Right lobe of liver (tissue), 6 donors: ENCODE data around the gene C2orf69. TPM values are rescaled to one million over a fixed set of nuclear protein-coding genes. Genes with fewer than 3 reads are reported as not detected.
A peak's percentile ranks its signal among the peaks of the same experiment; 100 is the strongest.

Experiments
- ATAC-seq, 4 donors: fragments of 200-7000 bp; cut with Tn5 transposase; one replicate each; pipeline ENCODE4 v1.9.1; 2020; ENCODE audit warnings: mild to moderate bottlenecking in 4 of 4, moderate library complexity in 4 of 4
- DNase-seq, 3 donors: peaks; one replicate each; pipeline ENCODE4 v3.0.0-alpha.2; 2020
- H3K27ac ChIP-seq, 3 donors: fragments of 200-600 bp; one replicate each; pipeline ENCODE4 v1.8.0; 2022
- H3K27me3 ChIP-seq, 2 donors: fragments of 200-600 bp; one replicate each; pipeline ENCODE4 v1.8.0; 2022
- H3K36me3 ChIP-seq, 4 donors: fragments of 200-600 bp; sonication (generic) in 1 of 4; one replicate each; pipeline versions ENCODE4 v1.5.1 to v1.8.0; 2017 to 2022; ENCODE audit warnings: control low read depth in 1 of 4
- H3K4me1 ChIP-seq, 4 donors: fragments of 200-600 bp; sonication (generic) in 1 of 4; one replicate each; pipeline versions ENCODE4 v1.5.1 to v1.8.0; 2017 to 2022; ENCODE audit warnings: control low read depth in 1 of 4
- H3K4me3 ChIP-seq, 3 donors: fragments of 200-600 bp; one replicate each; pipeline ENCODE4 v1.8.0; 2022
- H3K9me3 ChIP-seq, 4 donors: fragments of 200-600 bp; sonication (generic) in 1 of 4; one replicate each; pipeline versions ENCODE4 v1.5.1 to v1.8.0; 2017 to 2022; ENCODE audit warnings: control low read depth in 1 of 4
- POLR2A ChIP-seq: fragments of 450-650 bp; IDR thresholded peaks from one replicate; pipeline ENCODE4 v1.6.1; 2017; ENCODE audit warnings: antibody characterized with exemption, mild to moderate bottlenecking
- WGBS: methylation state at CpG from one replicate; pipeline ENCODE4 v1.1.6; 2018; ENCODE audit warnings: low coverage, low lambda C conversion rate; ENCODE audit not compliant: insufficient coverage; ENCODE audit errors: missing lambda C conversion rate; 5-methylcytosine and 5-hydroxymethylcytosine counted together
- intact Hi-C, 2 donors: fragments of 100-400 bp; cut with DNase I; formaldehyde crosslinking; loops; one replicate each; pipeline versions ENCODE4 v1.11.2 to v1.14.1; 2022
- total RNA-seq, 6 experiments: library from RNA; depleted of rRNA in 2 of 6; stranded (reverse); fragments of >200 nt in 2 of 6; fragmentation: NEBNext Ultra II Directional in 3 of 6; extraction: Animal tissue kit (Norgen Biotek cat#: 25700) in 3 of 6; gene quantifications; one replicate each; pipeline versions ENCODE4 v1.1.0 to v1.2.4, GENCODE V29; 2016 to 2023
- TF ChIP-seq, protein P1 (sequence below), 4 donors: fragments of 200-600 bp in 3 of 4; fragments of 450-650 bp in 1 of 4; IDR thresholded peaks; one replicate each; pipeline versions ENCODE4 v1.5.1 to v1.8.0; 2016 to 2022; ENCODE audit warnings: antibody characterized with exemption in 4 of 4, mild to moderate bottlenecking in 2 of 4
- donor health status: DM: no; HTN: yes; CAD: no.
- donor health status: DM: no; HTN: no; CAD: no.
- donor health status: DM: no; HTN: no; CAD: no.
- donor health status: DM: no; HTN: yes; CAD: no.
- donor health status: DM: no; HTN: yes; CAD: no.

C2orf69 gene
- total RNA-seq, 6 experiments from 2014 or later: 5.8 to 7.9 (median 6.9) TPM

DNA sequence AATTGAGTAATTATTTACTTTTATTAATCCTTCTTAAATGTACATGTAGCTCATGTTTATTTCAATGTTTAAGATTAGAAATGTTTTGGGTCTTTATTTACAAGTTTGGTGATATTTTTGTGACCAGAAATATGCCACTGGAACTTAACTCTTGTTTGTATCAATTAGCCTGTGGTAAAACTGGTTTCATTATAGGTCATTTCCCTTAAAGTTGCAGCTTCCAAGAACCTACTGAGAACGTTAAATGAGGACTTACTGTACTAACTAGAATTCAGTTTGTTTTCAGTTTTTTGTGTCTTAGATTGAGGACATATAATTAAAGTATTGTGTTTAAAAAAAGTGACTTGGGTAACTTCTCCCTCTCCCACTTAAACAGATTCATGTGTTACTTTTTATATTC lies 39.9 kb downstream of the C2orf69 start:
- H3K4me3 ChIP-seq: no peak overlapping the region

DNA sequence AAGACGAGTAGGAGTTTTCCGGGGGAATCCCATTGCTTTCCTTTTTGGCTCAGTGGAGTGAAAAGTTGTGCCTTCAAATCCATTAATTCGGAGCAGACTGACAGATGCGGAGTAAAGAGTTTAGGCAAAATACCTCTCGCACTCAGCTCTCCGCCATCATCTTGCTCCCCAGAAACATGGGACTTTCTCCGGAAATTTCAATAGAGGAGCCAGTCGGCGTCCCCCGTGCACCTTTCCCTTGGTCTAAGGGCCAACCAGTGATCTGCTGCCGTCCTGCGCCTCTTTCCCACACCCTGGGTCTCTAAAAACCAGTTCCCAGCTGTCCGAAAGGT lies 43.9 kb downstream of the C2orf69 start:
- Histone ChIP-seq H3K27ac (peak overlapping the region; percentile 87 to 93 (median 89)), H3K4me3 (peak overlapping the region; percentile 89 to 98 (median 94)), H3K9me3 (no peaks in the 10 kb centered on the region), H3K27me3 (no peaks in the 10 kb centered on the region), H3K4me1 (peaks cover 0 to 23% (median 7%) of the 10 kb centered on the region in 4 donors), H3K36me3 (peaks cover 0 to 17% (median 2%) of the 10 kb centered on the region in 4 donors)
- ATAC-seq (peak; percentile 56 to 71 (median 60)), DNase-seq (no peak)
- TF ChIP-seq, protein P1, sequence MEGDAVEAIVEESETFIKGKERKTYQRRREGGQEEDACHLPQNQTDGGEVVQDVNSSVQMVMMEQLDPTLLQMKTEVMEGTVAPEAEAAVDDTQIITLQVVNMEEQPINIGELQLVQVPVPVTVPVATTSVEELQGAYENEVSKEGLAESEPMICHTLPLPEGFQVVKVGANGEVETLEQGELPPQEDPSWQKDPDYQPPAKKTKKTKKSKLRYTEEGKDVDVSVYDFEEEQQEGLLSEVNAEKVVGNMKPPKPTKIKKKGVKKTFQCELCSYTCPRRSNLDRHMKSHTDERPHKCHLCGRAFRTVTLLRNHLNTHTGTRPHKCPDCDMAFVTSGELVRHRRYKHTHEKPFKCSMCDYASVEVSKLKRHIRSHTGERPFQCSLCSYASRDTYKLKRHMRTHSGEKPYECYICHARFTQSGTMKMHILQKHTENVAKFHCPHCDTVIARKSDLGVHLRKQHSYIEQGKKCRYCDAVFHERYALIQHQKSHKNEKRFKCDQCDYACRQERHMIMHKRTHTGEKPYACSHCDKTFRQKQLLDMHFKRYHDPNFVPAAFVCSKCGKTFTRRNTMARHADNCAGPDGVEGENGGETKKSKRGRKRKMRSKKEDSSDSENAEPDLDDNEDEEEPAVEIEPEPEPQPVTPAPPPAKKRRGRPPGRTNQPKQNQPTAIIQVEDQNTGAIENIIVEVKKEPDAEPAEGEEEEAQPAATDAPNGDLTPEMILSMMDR (IDR thresholded peaks at IDR 0.05): no peak
- TF ChIP-seq POLR2A: no peak
- WGBS: 0% methylated on average over 11 of the region's 13 CpGs
- intact Hi-C loops: no loop called here

More for the DNA sequence above, 39.9 kb downstream of the C2orf69 start:
- Histone ChIP-seq H3K27ac (no peak overlapping the region), H3K9me3 (no peaks in the 10 kb centered on the region), H3K27me3 (no peaks in the 10 kb centered on the region), H3K36me3 (peaks cover 0 to 26% (median 0%) of the 10 kb centered on the region in 4 donors), H3K4me1 (peaks cover 0 to 10% (median 4%) of the 10 kb centered on the region in 4 donors)
- WGBS: 44% methylated on average over 1 of the region's 1 CpG
- DNase-seq (no peak), ATAC-seq (no peak)
- no peak for TF ChIP-seq POLR2A
- TF ChIP-seq, protein P1 (IDR thresholded peaks at IDR 0.05): no peak
- intact Hi-C loops: no loop called here

DNA sequence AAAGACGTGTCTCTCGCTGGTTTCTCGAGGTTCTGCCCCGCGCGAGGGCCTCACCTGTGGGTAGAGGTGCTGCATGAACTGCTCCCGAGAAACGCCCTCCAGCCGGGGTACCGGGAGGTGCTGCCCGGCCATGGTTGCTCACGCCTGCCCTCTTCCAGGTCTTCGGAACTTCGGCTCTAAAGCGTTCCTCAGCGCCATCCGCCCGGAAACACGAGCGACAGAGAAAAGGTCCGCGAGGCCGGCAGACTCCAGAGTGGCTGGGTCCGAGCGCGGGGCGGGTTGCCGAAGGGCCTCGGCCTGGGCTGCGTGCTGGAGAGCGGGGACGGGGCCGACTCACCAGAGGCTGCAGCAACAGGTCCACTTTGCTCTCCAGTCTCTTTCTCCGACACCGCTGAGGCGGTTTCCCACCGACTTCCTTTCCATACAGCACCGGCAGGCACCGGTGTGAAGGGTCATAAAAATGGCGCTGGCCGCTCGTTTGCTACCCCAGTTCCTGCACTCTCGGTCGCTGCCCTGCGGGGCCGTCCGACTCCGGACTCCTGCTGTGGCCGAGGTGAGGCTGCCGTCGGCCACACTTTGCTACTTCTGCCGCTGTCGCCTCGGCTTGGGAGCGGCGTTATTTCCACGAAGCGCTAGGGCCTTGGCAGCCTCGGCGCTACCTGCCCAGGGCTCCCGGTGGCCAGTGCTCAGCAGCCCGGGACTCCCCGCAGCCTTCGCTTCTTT lies 44.4 kb downstream of the C2orf69 start, which contains the start of the genes MAIP1 and TYW5:
Gene MAIP1 (plus strand): TSS at position 244 of the 723 bp plus-strand sequence. CDS start 217 bp downstream, at position 461.
Gene TYW5 (minus strand): TSS at position 153 of the 723 bp plus-strand sequence. CDS start 21 bp downstream, at position 132.
- Histone ChIP-seq H3K27ac (peak within 1 kb of the TSS; percentile 87 to 93 (median 89)), H3K9me3 (no peaks in the 10 kb centered on the region), H3K27me3 (no peaks in the 10 kb centered on the region), H3K4me1 (peaks cover 0 to 23% (median 7%) of the 10 kb centered on the region in 4 donors), H3K36me3 (peaks cover 0 to 22% (median 5%) of the 10 kb centered on the region in 4 donors), H3K4me3 (peak within 1 kb of the TSS; percentile 89 to 98 (median 94))
- intact Hi-C loops: no loop called here
- TF ChIP-seq POLR2A: peak; percentile 88
- TF ChIP-seq, protein P1 (IDR thresholded peaks at IDR 0.05): peak in 2 of 4 donors; percentile 22 to 31
- WGBS: 0% methylated on average over 11 of the region's 64 CpGs
- DNase-seq (peak; percentile 86 to 88 (median 88)), ATAC-seq (peak; percentile 94 to 96 (median 96))

DNA sequence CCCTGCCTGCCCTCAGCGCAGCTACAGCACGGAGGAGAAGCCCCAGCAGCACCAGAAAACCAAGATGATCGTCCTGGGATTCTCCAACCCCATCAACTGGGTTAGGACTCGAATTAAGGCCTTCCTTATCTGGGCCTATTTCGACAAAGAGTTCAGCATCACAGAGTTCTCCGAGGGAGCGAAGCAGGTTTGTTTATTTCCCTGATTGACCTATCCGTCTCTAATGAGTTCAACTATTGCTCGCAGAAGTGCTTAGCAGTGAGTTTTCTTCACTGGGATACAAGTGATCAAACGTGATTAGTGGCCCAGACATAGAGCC lies 44.9 kb downstream of the C2orf69 start:
- WGBS: 0% methylated on average over 7 of the region's 10 CpGs
- H3K36me3 ChIP-seq: peaks cover 0 to 23% (median 7%) of the 10 kb centered on the region in 4 donors
- no peaks in the 10 kb centered on the region for H3K27me3 ChIP-seq
- peak overlapping the region; percentile 87 to 93 (median 89) for H3K27ac ChIP-seq
- H3K9me3 ChIP-seq: no peaks in the 10 kb centered on the region
- intact Hi-C loops: no loop called here
- TF ChIP-seq, protein P1 (IDR thresholded peaks at IDR 0.05): no peak
- TF ChIP-seq POLR2A: no peak
- H3K4me3 ChIP-seq: peak overlapping the region; percentile 89 to 98 (median 94)
- no peak for DNase-seq
- H3K4me1 ChIP-seq: peaks cover 0 to 23% (median 7%) of the 10 kb centered on the region in 4 donors
- ATAC-seq: no peak
